ENCODE results near the gene PAPOLA. TPM values are rescaled to one million over a fixed set of nuclear protein-coding genes. Genes with fewer than 3 reads are reported as not detected.

PAPOLA gene
- total and polyA plus RNA-seq, 4 donors: 62.2 to 285 (median 96.2) TPM

- no peak for TF ChIP-seq CTCF (IDR thresholded peaks at IDR 0.05; ENCODE audit: control extremely low read depth, extremely low read depth)
- Histone ChIP-seq H3K27me3 (ENCODE audit: control insufficient read depth in 3 of 3, insufficient read depth in 3 of 3, low read length in 2 of 3) (peaks cover 0 to 4% (median 0%) of the 10 kb centered on the region in 3 donors), H3K4me1 (ENCODE audit: control insufficient read depth in 5 of 5, insufficient read depth in 5 of 5, low read length in 5 of 5) (peaks cover 0 to 5% (median 0%) of the 10 kb centered on the region in 5 donors), H3K9ac (ENCODE audit: insufficient read depth in 1 of 2, low read length in 2 of 2) (no peak overlapping the region), H3K9me3 (ENCODE audit: control insufficient read depth in 4 of 4, insufficient read depth in 3 of 4, low read length in 3 of 4) (peaks cover 0 to 4% (median 0%) of the 10 kb centered on the region in 4 donors), H3K36me3 (ENCODE audit: control insufficient read depth in 4 of 4, insufficient read depth in 4 of 4, low read length in 4 of 4) (no peaks in the 10 kb centered on the region), H3K4me3 (no peak overlapping the region), H3K27ac (ENCODE audit: low read depth in 1 of 2, low read length in 1 of 2) (no peak overlapping the region)
- DNase-seq (no peak), ATAC-seq (ENCODE audit: insufficient read depth, low FRiP score) (no peak)
- 86 to 95% methylated on average over 5 of the region's 5 CpGs for WGBS, 2 donors
These were observed 95.5 kb downstream of the PAPOLA start for GRCh38 chr14:96597680-96598079.

- no peak overlapping the region for H3K4me3 ChIP-seq
These were observed 96.2 kb downstream of the PAPOLA start for GRCh38 chr14:96598332-96598928.

GRCh38 chr14:96599076-96599475 is 96.9 kb downstream of the PAPOLA start:
- TF ChIP-seq CTCF (IDR thresholded peaks at IDR 0.05; ENCODE audit: control extremely low read depth, extremely low read depth): no peak
- H3K27me3 ChIP-seq (ENCODE audit: control insufficient read depth in 3 of 3, insufficient read depth in 3 of 3, low read length in 2 of 3): no peaks in the 10 kb centered on the region
- 88% methylated on average over 10 of the region's 10 CpGs for WGBS, 2 donors
- no peaks in the 10 kb centered on the region for H3K4me1 ChIP-seq (ENCODE audit: control insufficient read depth in 5 of 5, insufficient read depth in 5 of 5, low read length in 5 of 5)
- ATAC-seq (ENCODE audit: insufficient read depth, low FRiP score): no peak
- H3K27ac ChIP-seq (ENCODE audit: low read depth in 1 of 2, low read length in 1 of 2): no peak overlapping the region
- peaks cover 0 to 4% (median 0%) of the 10 kb centered on the region in 4 donors for H3K9me3 ChIP-seq (ENCODE audit: control insufficient read depth in 4 of 4, insufficient read depth in 3 of 4, low read length in 3 of 4)
- no peaks in the 10 kb centered on the region for H3K36me3 ChIP-seq (ENCODE audit: control insufficient read depth in 4 of 4, insufficient read depth in 4 of 4, low read length in 4 of 4)
- DNase-seq: no peak
- no peak overlapping the region for H3K4me3 ChIP-seq
- no peak overlapping the region for H3K9ac ChIP-seq (ENCODE audit: insufficient read depth in 1 of 2, low read length in 2 of 2)

More at GRCh38 chr14:96598332-96598928, 96.2 kb downstream of the PAPOLA start:
- H3K27ac ChIP-seq (ENCODE audit: low read depth in 1 of 2, low read length in 1 of 2): no peak overlapping the region
- peaks cover 0 to 4% (median 0%) of the 10 kb centered on the region in 4 donors for H3K9me3 ChIP-seq (ENCODE audit: control insufficient read depth in 4 of 4, insufficient read depth in 3 of 4, low read length in 3 of 4)
- WGBS, 2 donors: 60 to 75% methylated on average over 14 of the region's 14 CpGs
- H3K4me1 ChIP-seq (ENCODE audit: control insufficient read depth in 5 of 5, insufficient read depth in 5 of 5, low read length in 5 of 5): no peaks in the 10 kb centered on the region
- no peak for TF ChIP-seq CTCF (IDR thresholded peaks at IDR 0.05; ENCODE audit: control extremely low read depth, extremely low read depth)
- DNase-seq: no peak
- no peaks in the 10 kb centered on the region for H3K36me3 ChIP-seq (ENCODE audit: control insufficient read depth in 4 of 4, insufficient read depth in 4 of 4, low read length in 4 of 4)
- H3K9ac ChIP-seq (ENCODE audit: insufficient read depth in 1 of 2, low read length in 2 of 2): no peak overlapping the region
- no peak for ATAC-seq (ENCODE audit: insufficient read depth, low FRiP score)
- no peaks in the 10 kb centered on the region for H3K27me3 ChIP-seq (ENCODE audit: control insufficient read depth in 3 of 3, insufficient read depth in 3 of 3, low read length in 2 of 3)

- WGBS, 2 donors: 84 to 94% methylated on average over 2 of the region's 2 CpGs
- no peak overlapping the region for H3K27ac ChIP-seq (ENCODE audit: low read depth in 1 of 2, low read length in 1 of 2)
- no peak overlapping the region for H3K9ac ChIP-seq (ENCODE audit: insufficient read depth in 1 of 2, low read length in 2 of 2)
- H3K4me3 ChIP-seq: no peak overlapping the region
- H3K9me3 ChIP-seq (ENCODE audit: control insufficient read depth in 4 of 4, insufficient read depth in 3 of 4, low read length in 3 of 4): peaks cover 0 to 13% (median 0%) of the 10 kb centered on the region in 4 donors
- no peak for TF ChIP-seq CTCF (IDR thresholded peaks at IDR 0.05; ENCODE audit: control extremely low read depth, extremely low read depth)
- no peaks in the 10 kb centered on the region for H3K27me3 ChIP-seq (ENCODE audit: control insufficient read depth in 3 of 3, insufficient read depth in 3 of 3, low read length in 2 of 3)
- H3K4me1 ChIP-seq (ENCODE audit: control insufficient read depth in 5 of 5, insufficient read depth in 5 of 5, low read length in 5 of 5): no peaks in the 10 kb centered on the region
- no peak for ATAC-seq (ENCODE audit: insufficient read depth, low FRiP score)
- no peak for DNase-seq
- H3K36me3 ChIP-seq (ENCODE audit: control insufficient read depth in 4 of 4, insufficient read depth in 4 of 4, low read length in 4 of 4): no peaks in the 10 kb centered on the region
These were observed 100.0 kb downstream of the PAPOLA start for GRCh38 chr14:96602186-96602585.
